ENCODE data around the gene FAM168A. TPM values are rescaled to one million over a fixed set of nuclear protein-coding genes. Genes with fewer than 3 reads are reported as not detected.

Gene FAM168A
- total RNA-seq, 4 donors from 2014 or later: 17.5 to 43.4 (median 23.3) TPM

GRCh38 chr11:73518195-73518594, 79.7 kb downstream of the FAM168A start:
- TF ChIP-seq POLR2A (IDR thresholded peaks at IDR 0.05) (no peak), CTCF (IDR thresholded peaks at IDR 0.05) (no peak), EP300 (IDR thresholded peaks at IDR 0.05; ENCODE audit: low read depth) (no peak), POLR2AphosphoS5 (IDR thresholded peaks at IDR 0.05) (no peak)
- 100% methylated on average over 1 of the region's 1 CpG for WGBS, 2 donors (ENCODE audit: low coverage in 1 of 2)
- H3K9me3 ChIP-seq: no peaks in the 10 kb centered on the region
- in situ Hi-C loops (cut with MboI; ENCODE audit: low pct_ligation_motif_present in 1 of 4, low pct_unique_long_range_greater_than_20kb in 1 of 4, low sequenced_read_pairs in 3 of 4) (no loop called here), intact Hi-C loops (cut with DNase I; ENCODE audit: low total_unique reads) (no loop called here)
- no peak for DNase-seq
- H3K4me1 ChIP-seq: no peaks in the 10 kb centered on the region
- no peaks in the 10 kb centered on the region for H3K36me3 ChIP-seq
- H3K27ac ChIP-seq: no peak overlapping the region
- no peak overlapping the region for H3K4me3 ChIP-seq
- H3K27me3 ChIP-seq: no peaks in the 10 kb centered on the region

- Histone ChIP-seq H3K4me1 (no peaks in the 10 kb centered on the region), H3K36me3 (no peaks in the 10 kb centered on the region), H3K27ac (no peak overlapping the region), H3K4me3 (no peak overlapping the region), H3K9me3 (no peaks in the 10 kb centered on the region), H3K27me3 (no peaks in the 10 kb centered on the region)
- intact Hi-C loops (cut with DNase I; ENCODE audit: low total_unique reads) (no loop called here), in situ Hi-C loops (cut with MboI; ENCODE audit: low pct_ligation_motif_present in 1 of 4, low pct_unique_long_range_greater_than_20kb in 1 of 4, low sequenced_read_pairs in 3 of 4) (no loop called here)
- TF ChIP-seq POLR2AphosphoS5 (IDR thresholded peaks at IDR 0.05) (no peak), EP300 (IDR thresholded peaks at IDR 0.05; ENCODE audit: low read depth) (no peak), POLR2A (IDR thresholded peaks at IDR 0.05) (no peak), CTCF (IDR thresholded peaks at IDR 0.05) (no peak)
- no peak for DNase-seq
These were observed 81.8 kb downstream of the FAM168A start for GRCh38 chr11:73516080-73516479.

- no peaks in the 10 kb centered on the region for H3K9me3 ChIP-seq
- WGBS, 2 donors (ENCODE audit: low coverage in 1 of 2): 83 to 95% methylated on average over 2 of the region's 2 CpGs
- in situ Hi-C loops (cut with MboI; ENCODE audit: low pct_ligation_motif_present in 1 of 4, low pct_unique_long_range_greater_than_20kb in 1 of 4, low sequenced_read_pairs in 3 of 4): no loop called here
These were observed 84.2 kb downstream of the FAM168A start for GRCh38 chr11:73513707-73514106.

GRCh38 chr11:73510877-73511276, 87.0 kb downstream of the FAM168A start:
- Histone ChIP-seq H3K27me3 (no peaks in the 10 kb centered on the region), H3K36me3 (no peaks in the 10 kb centered on the region), H3K4me1 (no peaks in the 10 kb centered on the region), H3K4me3 (no peak overlapping the region), H3K9me3 (no peaks in the 10 kb centered on the region), H3K27ac (no peak overlapping the region)
- no peak for DNase-seq
- in situ Hi-C loops (cut with MboI; ENCODE audit: low pct_ligation_motif_present in 1 of 4, low pct_unique_long_range_greater_than_20kb in 1 of 4, low sequenced_read_pairs in 3 of 4) (no loop called here), intact Hi-C loops (cut with DNase I; ENCODE audit: low total_unique reads) (no loop called here)
- 90% methylated on average over 4 of the region's 4 CpGs; no CpG with 5 or more reads in 1 of the 2 donors for WGBS, 2 donors (ENCODE audit: low coverage in 1 of 2)
- TF ChIP-seq CTCF (IDR thresholded peaks at IDR 0.05): no peak

More at GRCh38 chr11:73513707-73514106, 84.2 kb downstream of the FAM168A start:
- intact Hi-C loops (cut with DNase I; ENCODE audit: low total_unique reads): no loop called here
- no peak for DNase-seq
- TF ChIP-seq POLR2A (IDR thresholded peaks at IDR 0.05): no peak
- no peak for TF ChIP-seq EP300 (IDR thresholded peaks at IDR 0.05; ENCODE audit: low read depth)
- TF ChIP-seq CTCF (IDR thresholded peaks at IDR 0.05): no peak
- no peak for TF ChIP-seq POLR2AphosphoS5 (IDR thresholded peaks at IDR 0.05)
- Histone ChIP-seq H3K4me3 (no peak overlapping the region), H3K27ac (no peak overlapping the region), H3K27me3 (no peaks in the 10 kb centered on the region), H3K36me3 (no peaks in the 10 kb centered on the region), H3K4me1 (no peaks in the 10 kb centered on the region)
